OCI-LY3 (cell line): ENCODE data around the gene PARD3.

Experiments
- EZH2phosphoT487 ChIP-seq: fragments of 200-600 bp; shearing (Covaris generic); IDR thresholded peaks from 2 replicates; pipeline ENCODE4 v1.6.1; 2018; ENCODE audit warnings: antibody characterized with exemption, mixed run types, low read depth
- TF ChIP-seq, protein P1 (sequence below): fragments of 200-600, 300-600 bp; sonication (generic); IDR thresholded peaks from 2 replicates; pipeline ENCODE4 v1.5.1; 2014; ENCODE audit warnings: antibody characterized with exemption, low read length, low read depth

DNA sequence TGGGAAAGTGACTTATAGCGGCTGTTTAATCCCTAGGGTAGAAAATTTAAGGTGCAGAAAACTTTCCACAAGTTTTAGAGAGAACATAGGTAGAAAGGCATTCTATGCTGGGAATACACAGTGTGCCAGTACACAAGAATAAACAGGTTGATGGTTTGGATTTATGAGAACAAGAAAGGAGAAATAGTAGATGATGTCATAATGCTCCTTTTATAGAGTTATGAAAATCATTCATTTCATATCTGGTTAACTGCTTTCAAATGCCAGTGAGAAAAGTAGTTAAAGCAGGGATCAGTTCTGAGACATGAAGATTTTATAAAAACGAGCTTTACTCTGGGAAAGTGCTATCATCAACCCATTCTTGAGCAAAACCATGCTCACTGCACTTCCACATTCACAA lies 311.4 kb downstream of the PARD3 start:
- TF ChIP-seq, protein P1, sequence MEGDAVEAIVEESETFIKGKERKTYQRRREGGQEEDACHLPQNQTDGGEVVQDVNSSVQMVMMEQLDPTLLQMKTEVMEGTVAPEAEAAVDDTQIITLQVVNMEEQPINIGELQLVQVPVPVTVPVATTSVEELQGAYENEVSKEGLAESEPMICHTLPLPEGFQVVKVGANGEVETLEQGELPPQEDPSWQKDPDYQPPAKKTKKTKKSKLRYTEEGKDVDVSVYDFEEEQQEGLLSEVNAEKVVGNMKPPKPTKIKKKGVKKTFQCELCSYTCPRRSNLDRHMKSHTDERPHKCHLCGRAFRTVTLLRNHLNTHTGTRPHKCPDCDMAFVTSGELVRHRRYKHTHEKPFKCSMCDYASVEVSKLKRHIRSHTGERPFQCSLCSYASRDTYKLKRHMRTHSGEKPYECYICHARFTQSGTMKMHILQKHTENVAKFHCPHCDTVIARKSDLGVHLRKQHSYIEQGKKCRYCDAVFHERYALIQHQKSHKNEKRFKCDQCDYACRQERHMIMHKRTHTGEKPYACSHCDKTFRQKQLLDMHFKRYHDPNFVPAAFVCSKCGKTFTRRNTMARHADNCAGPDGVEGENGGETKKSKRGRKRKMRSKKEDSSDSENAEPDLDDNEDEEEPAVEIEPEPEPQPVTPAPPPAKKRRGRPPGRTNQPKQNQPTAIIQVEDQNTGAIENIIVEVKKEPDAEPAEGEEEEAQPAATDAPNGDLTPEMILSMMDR, result no peak
- TF ChIP-seq EZH2phosphoT487, result no peak
